HG03095 (cell line): ENCODE results near the gene GAS6.

Source experiments
- ATAC-seq: cut with Tn5 transposase; IDR thresholded peaks from one replicate; pipeline ENCODE4 v1.9.1; 2021; ENCODE audit warnings: moderate library complexity; ENCODE audit not compliant: unreplicated experiment

The GAS6 gene

GRCh38 chr13:113781571-113781970 lies 82.3 kb downstream of the GAS6 start:
- ATAC-seq, result no peak

DNA sequence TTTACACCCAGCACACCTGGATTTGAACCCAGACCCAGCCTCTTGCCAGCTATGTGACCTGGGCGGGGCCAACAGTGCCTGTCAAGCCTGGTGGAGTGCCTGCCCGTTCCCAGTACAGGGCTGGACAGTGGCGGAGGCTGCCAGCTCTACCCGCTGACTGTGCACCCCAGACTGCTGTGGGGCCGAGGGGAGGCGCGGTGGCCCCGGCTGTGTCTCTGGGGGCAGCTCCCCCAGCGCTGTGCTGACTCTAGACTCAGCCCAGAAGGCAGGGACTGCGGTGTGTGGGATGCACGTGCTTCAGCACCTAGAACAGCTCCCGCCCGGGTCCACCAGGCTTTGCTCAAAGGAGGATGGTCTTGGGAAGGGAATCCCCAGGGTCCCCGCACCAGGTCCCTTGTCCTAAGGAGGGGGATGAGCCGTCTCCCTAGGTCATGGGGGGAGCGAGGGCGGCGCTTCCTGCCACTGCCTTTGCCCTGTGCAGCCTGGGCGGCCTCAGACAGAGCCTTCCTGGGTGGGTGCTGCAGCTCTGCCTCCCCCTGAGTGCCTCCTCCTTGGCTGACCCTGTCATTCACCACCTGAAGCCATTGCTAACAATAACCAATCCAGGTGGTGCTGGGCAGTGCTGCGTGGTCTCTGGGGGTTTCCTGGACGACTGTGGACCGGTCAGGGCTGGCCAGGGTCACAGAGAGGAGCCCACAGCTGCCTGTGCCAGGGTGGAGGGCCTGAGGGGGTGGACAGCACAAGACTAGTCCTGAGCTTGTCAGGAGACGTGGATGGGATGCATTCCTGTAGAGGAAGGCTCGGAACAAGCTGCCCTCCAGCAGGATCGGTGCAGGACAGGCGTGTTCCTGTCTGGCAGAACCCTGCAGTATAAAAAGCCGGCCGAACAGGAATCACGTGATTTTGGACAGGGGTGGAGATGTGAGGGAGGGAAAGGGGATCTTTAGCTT lies 86.3 kb downstream of the GAS6 start:
- ATAC-seq, result no peak

DNA sequence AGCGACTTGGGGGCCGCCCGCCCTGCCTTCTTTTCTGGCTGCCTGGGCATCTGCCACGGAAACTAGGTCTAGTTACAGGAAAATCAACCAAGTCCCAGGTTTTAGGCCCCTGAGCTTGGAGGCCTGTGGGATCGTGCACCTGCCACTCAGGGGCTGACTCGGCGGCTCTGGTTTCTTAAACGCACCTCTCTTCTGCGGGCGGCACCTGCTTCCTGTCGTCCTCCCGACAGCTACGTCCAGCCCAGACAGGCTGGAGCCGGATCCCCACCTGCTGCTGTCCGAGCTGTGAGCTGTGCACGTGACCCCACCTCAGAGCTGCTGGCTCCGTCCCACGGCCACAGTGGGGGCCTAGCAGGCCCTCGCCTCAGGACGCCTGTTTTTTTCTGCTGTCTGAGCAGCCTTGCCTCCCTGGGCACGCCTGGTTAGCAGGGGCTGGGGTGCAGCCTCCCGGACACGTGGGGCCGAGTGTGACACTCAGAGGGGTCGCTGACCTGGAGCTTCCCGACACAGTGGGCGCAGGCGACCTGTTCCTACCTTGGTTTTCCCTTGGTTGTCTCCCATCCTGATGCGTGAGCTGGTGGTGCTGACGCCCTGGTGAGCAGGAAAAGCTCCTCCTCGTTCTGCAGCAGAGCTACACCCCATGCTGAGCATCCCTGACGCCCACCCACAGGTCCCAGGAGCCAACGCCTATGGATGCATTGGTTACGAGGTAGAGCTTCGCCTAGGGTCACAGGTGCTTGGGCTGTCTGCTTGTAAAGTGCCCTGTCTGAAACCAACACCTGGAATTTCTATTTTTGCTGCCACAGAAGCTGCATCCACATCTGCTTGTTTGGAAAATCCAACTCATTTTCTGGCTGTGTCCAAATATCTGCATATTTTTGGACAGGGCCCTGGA lies 87.4 kb downstream of the GAS6 start:
- ATAC-seq, result no peak

GRCh38 chr13:113775451-113776145 lies 88.3 kb downstream of the GAS6 start:
- no peak for ATAC-seq

GRCh38 chr13:113774177-113775107 lies 89.4 kb downstream of the GAS6 start:
- ATAC-seq, result no peak

GRCh38 chr13:113771709-113772331 lies 92.1 kb downstream of the GAS6 start:
- no peak for ATAC-seq

DNA sequence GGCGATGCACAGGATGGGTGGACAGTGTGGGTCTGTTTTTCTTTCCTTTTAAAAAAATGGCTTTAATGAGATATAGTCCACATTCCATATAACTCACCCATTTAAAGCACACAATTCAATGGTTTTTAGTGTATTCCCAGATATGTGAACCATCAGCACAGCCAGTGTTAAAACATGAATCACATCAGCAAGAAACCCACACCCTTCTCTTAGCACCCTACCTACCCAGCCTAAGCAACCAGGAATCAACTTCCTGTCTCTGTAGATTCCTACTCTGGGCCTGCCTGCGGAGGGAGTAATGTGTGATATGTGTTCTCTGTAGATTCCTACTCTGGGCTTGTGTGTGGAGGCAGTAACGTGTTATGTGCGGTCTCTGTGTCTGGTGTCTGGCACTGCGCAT lies 92.9 kb downstream of the GAS6 start:
- no peak for ATAC-seq
